Tibial nerve (tissue), 4 donors: ENCODE data around the gene DFFA.

Source experiments
- EP300 ChIP-seq, 2 donors: sonication (generic); formaldehyde crosslinking; IDR thresholded peaks; one replicate each; pipeline ENCODE4 v1.6.1; 2017; ENCODE audit warnings: antibody characterized with exemption in 2 of 2, mild to moderate bottlenecking in 1 of 2
- POLR2A ChIP-seq, 2 donors: fragments of 450-650 bp; IDR thresholded peaks; one replicate each; pipeline ENCODE4 v1.6.1; 2017; ENCODE audit warnings: antibody characterized with exemption in 2 of 2, mild to moderate bottlenecking in 2 of 2, moderate library complexity in 2 of 2
- TF ChIP-seq, protein P1 (sequence below), 5 experiments: fragments of 200-600 bp in 3 of 5; fragments of 450-650 bp in 2 of 5; sonication (generic) in 3 of 5; IDR thresholded peaks; one replicate each; pipeline ENCODE4 v1.5.1; 2016 to 2019; ENCODE audit warnings: antibody characterized with exemption in 5 of 5, mild to moderate bottlenecking in 3 of 5, moderate library complexity in 2 of 5

GRCh38 chr1:10457875-10458274, 14.5 kb downstream of the DFFA start:
- no peak for TF ChIP-seq POLR2A (IDR thresholded peaks at IDR 0.05)
- TF ChIP-seq, protein P1, sequence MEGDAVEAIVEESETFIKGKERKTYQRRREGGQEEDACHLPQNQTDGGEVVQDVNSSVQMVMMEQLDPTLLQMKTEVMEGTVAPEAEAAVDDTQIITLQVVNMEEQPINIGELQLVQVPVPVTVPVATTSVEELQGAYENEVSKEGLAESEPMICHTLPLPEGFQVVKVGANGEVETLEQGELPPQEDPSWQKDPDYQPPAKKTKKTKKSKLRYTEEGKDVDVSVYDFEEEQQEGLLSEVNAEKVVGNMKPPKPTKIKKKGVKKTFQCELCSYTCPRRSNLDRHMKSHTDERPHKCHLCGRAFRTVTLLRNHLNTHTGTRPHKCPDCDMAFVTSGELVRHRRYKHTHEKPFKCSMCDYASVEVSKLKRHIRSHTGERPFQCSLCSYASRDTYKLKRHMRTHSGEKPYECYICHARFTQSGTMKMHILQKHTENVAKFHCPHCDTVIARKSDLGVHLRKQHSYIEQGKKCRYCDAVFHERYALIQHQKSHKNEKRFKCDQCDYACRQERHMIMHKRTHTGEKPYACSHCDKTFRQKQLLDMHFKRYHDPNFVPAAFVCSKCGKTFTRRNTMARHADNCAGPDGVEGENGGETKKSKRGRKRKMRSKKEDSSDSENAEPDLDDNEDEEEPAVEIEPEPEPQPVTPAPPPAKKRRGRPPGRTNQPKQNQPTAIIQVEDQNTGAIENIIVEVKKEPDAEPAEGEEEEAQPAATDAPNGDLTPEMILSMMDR (IDR thresholded peaks at IDR 0.05): no peak
- no peak for TF ChIP-seq EP300 (IDR thresholded peaks at IDR 0.05)
